HG03139 (cell line): ENCODE measurements around the gene ACP3.
"Not testable (repeated sequence)": the region's sequence is repeated elsewhere in the genome, so short reads cannot be mapped to it uniquely, and the experiment has no call there.

Experiments used
- ATAC-seq: cut with Tn5 transposase; IDR thresholded peaks from one replicate; pipeline ENCODE4 v1.9.1; 2021; ENCODE audit not compliant: unreplicated experiment

The ACP3 gene

GRCh38 chr3:132356568-132356967 is 39.4 kb downstream of the ACP3 start:
- ATAC-seq, result no peak

DNA sequence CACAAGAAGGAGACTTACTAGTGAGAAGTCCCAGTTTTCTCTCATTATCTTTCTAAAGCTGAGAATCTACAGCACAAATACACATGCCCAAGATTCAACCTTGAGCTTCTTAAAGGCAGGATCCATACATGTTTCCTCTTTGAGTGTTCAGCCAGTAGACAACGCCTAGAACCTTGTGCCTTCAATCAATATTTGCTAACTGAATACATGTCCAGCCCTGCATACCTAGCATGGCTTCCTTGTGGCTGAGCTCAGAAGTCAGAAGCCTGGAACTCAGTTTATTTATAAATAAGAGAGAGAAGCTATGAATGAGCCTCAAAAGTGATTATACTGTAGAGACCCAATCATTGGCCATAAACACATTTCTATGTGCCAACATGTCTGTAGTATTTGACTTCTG is 43.5 kb downstream of the ACP3 start:
- no peak for ATAC-seq

DNA sequence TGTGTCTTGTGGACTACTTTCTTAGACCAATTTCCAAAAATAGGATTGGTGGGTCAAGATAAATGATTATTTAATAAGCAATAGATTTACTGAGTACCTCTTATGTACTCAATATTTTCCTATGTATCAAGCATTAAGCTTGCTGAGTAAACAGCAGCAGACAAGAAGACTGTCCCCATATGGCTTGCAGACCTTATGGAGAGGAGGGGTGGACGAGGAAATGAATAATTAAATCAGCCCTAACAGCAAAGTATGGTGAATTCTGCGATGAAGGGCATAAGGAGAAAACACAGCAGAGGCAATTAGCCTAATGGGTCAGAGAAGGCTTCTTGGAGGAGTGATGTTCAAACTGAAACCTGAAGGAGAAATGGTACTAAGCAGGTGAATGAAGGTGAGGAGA is 45.1 kb downstream of the ACP3 start:
- ATAC-seq, result no peak

DNA sequence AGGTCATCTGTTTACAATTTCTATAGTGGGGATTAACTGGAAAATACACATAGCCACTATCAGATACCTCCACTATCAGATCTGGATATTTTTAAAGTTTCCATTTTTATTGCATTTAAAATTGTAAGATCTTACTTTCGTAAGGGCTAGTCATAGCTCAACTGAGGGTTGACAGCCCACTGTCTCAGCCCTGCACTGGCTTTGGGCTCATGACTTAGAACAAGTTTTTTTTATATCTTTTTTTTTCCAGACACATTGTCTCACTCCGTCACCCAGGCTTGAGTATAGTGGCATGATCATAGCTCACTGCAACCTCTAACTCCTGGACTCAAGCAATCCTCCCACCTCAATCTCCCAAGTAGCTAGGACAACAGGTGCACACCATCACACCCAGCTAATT is 51.3 kb downstream of the ACP3 start:
- no peak for ATAC-seq

DNA sequence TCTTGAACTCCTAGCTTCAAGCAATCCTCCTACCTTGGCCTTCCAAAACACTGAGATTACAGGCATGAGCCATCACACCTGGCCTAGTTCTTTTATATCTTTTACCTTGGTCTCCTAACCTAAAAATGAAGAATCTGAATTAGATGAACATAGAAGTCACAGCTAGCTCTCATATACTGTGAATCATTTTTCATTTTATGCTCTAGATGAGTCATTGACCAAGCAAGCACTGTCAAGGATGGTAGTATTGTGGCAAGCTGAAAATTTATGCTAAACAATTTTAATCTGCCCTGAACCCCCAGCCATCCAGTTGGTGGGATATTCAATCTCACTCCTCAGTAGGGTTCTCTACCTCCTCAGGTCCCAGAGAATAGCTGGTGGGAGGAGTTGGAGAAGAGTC is 51.8 kb downstream of the ACP3 start:
- ATAC-seq, result no peak

- ATAC-seq, result not testable (repeated sequence)
Measured at GRCh38 chr3:132376945-132377354, 59.7 kb downstream of the ACP3 start.

- no peak for ATAC-seq
Measured at GRCh38 chr3:132378048-132378762, 61.0 kb downstream of the ACP3 start.

DNA sequence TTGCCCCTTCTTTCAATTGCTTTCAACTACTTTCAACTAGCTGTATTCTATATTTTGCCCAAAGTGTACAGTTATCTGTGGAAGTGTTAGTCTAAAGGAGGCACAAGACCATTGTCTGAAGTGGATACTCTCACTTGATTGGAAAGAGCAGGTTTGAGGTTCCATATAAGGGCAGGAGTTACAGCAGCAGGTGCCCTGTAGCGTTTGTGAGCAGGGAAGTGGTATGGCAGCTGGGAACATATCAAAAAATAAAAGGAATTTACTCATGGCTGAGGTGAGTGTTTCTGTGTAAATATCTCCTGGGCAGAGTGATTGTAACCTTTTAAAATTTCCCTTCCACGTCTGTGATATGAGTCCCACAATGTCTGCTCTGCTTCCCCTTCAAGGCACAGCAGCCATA is 61.6 kb downstream of the ACP3 start:
- ATAC-seq, result no peak

GRCh38 chr3:132380920-132381319 is 63.7 kb downstream of the ACP3 start:
- no peak for ATAC-seq

DNA sequence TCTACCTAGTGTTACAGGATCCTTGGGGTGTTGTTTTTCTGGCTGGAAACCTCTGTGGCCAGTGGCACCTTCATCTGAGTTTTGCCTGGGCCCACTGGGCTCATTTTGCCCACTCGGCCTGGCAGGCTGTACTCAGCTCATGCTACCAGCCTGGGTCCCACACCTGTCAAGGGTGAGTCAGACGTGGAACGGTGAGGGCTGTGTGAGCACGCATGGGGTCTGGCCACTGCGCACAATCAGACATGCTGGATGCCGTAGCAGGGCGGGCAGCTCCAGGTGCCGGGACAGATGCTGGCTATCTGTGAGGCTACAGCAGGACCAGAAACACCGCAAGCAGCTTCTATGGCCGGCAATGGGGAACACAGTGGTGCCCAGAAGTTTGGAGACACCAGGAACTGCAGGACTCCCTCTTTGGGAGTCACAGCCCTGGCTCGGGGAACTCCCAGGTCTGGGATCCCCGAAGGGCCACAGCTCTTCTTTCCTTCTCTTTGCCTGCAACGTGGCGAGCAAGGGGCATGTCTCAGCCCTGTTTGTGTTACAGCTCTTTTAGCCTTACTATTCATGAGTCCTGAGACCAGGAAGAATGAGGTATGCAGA is 64.2 kb downstream of the ACP3 start:
- no peak for ATAC-seq

GRCh38 chr3:132382267-132382666 is 65.1 kb downstream of the ACP3 start:
- no peak for ATAC-seq

DNA sequence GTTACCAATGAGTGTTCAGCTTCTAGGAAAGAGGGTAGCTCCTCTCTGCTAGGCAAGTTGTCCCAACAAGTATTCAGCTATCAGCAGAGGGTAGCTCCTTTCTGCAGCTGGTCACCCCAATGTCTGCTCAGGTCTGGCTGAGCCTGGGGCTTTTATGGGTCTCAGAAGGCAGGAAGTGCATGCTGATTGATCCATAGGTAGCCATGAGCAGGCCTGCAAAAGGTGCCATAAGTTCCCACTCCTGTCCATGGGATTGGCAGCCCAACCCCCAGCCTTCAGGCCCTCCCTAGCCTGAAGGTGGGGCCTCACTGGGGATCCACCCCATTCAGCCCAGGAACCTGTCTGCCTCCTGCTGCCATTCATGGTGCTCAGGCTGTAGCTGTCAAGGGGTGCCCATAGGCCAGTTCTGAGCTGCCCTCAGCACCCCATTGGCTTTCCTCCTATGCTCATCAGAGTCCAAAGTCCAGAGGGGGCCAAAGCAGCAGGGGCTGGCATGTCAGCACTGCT is 65.5 kb downstream of the ACP3 start:
- ATAC-seq, result no peak

DNA sequence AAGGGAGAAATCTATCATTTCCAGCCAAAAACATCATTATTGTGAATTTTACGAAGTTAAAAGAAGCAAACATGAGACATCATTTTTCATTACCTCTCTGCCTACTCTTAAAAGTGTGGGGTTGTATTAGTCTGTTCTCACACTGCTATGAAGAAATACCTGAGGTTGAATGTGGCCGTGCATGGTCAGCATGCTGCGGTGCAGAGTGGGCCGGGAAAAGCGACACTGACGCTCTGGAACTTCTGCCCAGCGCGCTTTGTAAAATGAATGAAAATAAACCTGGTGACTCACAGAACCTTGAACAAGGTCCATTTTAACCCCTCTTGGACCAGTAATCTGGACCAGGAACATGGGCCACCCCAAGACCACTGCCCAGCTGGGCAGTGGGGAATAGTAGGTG is 69.1 kb downstream of the ACP3 start:
- ATAC-seq, result no peak

DNA sequence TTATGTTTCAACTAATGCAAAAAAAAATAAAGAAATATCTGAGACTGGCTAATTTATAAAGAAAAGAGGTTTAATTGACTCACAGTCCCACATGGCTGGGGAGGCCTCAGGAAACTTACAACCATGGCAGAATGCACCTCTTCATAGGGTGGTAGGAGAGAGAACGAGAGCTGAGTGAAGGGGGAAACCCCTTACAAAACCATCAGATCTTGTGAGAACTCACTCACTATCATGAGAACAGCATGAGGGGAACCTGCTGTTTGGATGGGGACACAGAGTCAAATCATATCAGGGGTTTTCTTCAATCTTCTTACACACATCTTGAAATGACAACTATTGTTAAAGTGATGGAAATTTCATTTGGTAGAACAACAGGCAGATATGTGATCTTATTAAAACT is 75.5 kb downstream of the ACP3 start:
- not testable (repeated sequence) for ATAC-seq

DNA sequence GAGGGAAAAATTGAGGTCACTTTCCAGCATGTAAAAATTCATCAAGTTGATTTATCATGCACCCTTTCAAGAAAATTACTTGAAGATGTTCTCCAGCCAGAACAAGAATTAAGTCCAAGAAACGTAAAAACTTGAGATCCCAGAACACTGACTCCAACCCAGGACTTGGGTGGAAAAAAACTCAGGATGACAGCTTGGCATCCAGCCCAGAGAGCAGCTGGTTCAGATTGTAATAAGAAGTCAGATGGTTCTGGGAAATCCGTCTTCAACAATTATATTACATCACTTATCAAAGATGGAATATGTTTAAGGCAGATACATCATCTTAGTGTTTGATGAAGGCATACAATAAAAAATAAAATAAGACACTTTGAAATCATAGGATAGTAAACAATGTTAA is 77.1 kb downstream of the ACP3 start:
- no peak for ATAC-seq

GRCh38 chr3:132395126-132395525 is 77.9 kb downstream of the ACP3 start:
- no peak for ATAC-seq

GRCh38 chr3:132396255-132396654 is 79.0 kb downstream of the ACP3 start:
- no peak for ATAC-seq

DNA sequence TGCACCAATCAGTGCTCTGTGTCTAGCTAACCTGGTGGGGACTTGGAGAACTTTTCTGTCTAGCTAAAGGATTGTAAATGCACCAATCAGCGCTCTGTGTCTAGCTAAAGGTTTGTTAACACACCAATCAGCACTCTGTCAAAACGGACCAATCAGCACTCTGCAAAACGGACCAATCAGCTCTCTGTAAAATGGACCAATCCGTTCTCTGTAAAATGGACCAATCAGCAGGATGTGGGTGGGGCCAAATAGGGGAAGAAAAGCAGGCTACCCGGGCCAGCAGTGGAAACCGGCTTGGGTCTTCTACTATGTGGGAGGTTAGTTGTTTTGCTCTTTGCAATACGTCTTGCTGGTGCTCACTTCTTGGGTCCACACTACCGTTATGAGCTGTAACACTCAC is 79.6 kb downstream of the ACP3 start:
- not testable (repeated sequence) for ATAC-seq

GRCh38 chr3:132399054-132399929 is 82.1 kb downstream of the ACP3 start:
- no peak for ATAC-seq

GRCh38 chr3:132401255-132401654 is 84.0 kb downstream of the ACP3 start:
- no peak for ATAC-seq

DNA sequence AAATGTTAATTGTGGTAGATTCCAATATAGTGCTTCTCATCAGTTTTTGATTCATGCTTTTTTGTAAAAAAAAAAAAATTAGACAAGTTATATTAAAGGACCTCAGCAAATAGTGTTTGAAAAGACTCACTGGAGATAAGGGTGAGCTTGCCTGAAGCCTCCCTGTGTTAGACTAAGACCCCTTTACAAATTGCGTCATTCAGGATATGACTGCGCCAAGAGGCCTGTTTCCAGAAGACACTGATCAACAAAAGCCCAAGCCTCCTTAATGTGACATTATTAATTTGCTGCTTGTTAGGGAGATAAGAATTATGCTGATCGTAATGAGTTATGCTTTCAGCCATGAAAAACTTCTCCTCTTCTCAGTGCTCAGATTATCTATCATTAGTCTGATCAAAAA is 87.1 kb downstream of the ACP3 start:
- no peak for ATAC-seq

- ATAC-seq, result no peak
Measured at GRCh38 chr3:132405188-132405587, 88.0 kb downstream of the ACP3 start.
